ENCODE results near the gene OR52B6. TPM values are rescaled to one million over a fixed set of nuclear protein-coding genes. Genes with fewer than 3 reads are reported as not detected.

The OR52B6 gene
- total and polyA plus RNA-seq, 10 of the 15 experiments (the other 5 are each of a cell fraction or from before 2014, with no cell fraction given): 0.07 TPM; not detected in 9

DNA sequence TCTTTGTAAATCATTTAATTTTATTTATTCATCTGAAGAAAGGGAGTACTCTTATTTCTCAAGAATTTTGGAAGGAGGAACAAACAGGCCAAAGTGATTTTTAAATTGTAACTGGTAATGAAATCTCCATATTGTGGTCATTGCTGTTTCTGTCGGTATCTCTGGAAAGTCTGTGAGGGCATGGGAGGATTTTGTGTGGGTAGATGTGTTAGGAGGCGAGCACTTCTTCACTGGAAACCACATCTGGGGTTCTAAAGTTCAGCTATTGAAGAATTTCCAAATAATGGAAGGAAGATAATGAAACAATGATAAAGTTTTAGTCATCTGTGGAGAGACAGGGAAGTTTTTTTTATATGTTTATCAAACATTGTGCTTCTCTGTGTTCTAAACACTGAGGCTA, 50.7 kb downstream of the OR52B6 start:
- Histone ChIP-seq H3K4me3 (no peak overlapping the region; the same call in 1 of the 2 replicates), H3K27me3 (replicated peaks in 1 of 2; ENCODE audit: control insufficient read depth in 2 of 2, insufficient read depth in 2 of 2, low read length in 1 of 2) (no peaks in the 10 kb centered on the region), H3K4me2 (ENCODE audit: control insufficient read depth, insufficient read depth) (peak overlapping the region; percentile 75), H3K27ac (ENCODE audit: control insufficient read depth, insufficient read depth) (peak overlapping the region; percentile 95), H3K9ac (ENCODE audit: control insufficient read depth, insufficient read depth, low read length) (peak overlapping the region; percentile 52), H3K4me1 (ENCODE audit: control insufficient read depth, insufficient read depth, low read length) (peaks cover 15% of the 10 kb centered on the region), H3K36me3 (ENCODE audit: control insufficient read depth in 2 of 2, insufficient read depth in 2 of 2, low read length in 1 of 2) (peaks cover 1 to 6% of the 10 kb centered on the region in 2 experiments; a peak in 3 of 4 replicates), H3K9me3 (replicated peaks; ENCODE audit: control insufficient read depth, insufficient read depth, low read length) (no peaks in the 10 kb centered on the region; the same call in 2 of the 3 replicates), H3K79me2 (ENCODE audit: control insufficient read depth, insufficient read depth, low read length) (peaks cover 1% of the 10 kb centered on the region; the same call in 1 of the 2 replicates), H4K20me1 (ENCODE audit: control insufficient read depth, insufficient read depth) (no peaks in the 10 kb centered on the region), H2AFZ (ENCODE audit: control insufficient read depth, low read depth, low read length) (peak overlapping the region; percentile 13)
- ChIA-PET CTCF (interaction anchor here (2.7 kb wide), 1 partner anchor 53 kb away, joined by 13 read pairs; the partner anchor contains the start of gene TRIM5), SMC1A (ENCODE audit: uncharacterized antibody, unreplicated experiment) (interaction anchor here (1.4 to 8.0 kb wide), 4 partner anchors 9 to 59 kb away, joined by 3 to 45 read pairs (median 8); partner anchors contain the start of genes TRIM22 and TRIM5), RAD21 (ENCODE audit: unreplicated experiment) (interaction anchor here (1.0 to 5.0 kb wide), 4 partner anchors 24 to 59 kb away, joined by 3 to 27 read pairs (median 8); partner anchors contain the start of genes TRIM22 and TRIM5), POLR2A (interaction anchor here (0.6 to 4.1 kb wide), 4 partner anchors 53 to 103 kb away, joined by 3 to 28 read pairs (median 14); partner anchors contain the start of genes TRIM22 and TRIM5)
- WGBS (ENCODE audit: insufficient coverage, insufficient replicate concordance, low lambda C conversion rate, missing lambda C conversion rate): 0% methylated on average over 2 of the region's 2 CpGs
- BruUV-seq (replicated peaks): no TSS peak
- in situ Hi-C loops (cut with MboI) (no loop called here), intact Hi-C loops (cut with micrococcal nuclease; ENCODE audit: unreplicated experiment) (no loop called here)
- DNase-seq (ENCODE audit: low read depth, low spot score) (no peak), FAIRE-seq (no peak), ATAC-seq (peak; percentile 32)
- TF ChIP-seq MEF2A (IDR thresholded peaks at IDR 0.05; ENCODE audit: insufficient read depth, low read depth, low read length): 0 out of 2 replicates have a peak, but pooled peaks have one; percentile 1
- TF ChIP-seq ASH2L (IDR thresholded peaks at IDR 0.05; ENCODE audit: borderline replicate concordance, low read depth): no peak

Other genes with a start within 250 kb of the OR52B6 start
Only the 7 nearest of the 19 such genes appear.
- gene OR52D1, start 92.2 kb upstream of the OR52B6 start, total RNA-seq (2014; rRNA removed): not detected in 2 replicates
- not detected in 2 replicates for gene OR52D1, start 92.2 kb upstream of the OR52B6 start, total RNA-seq (2014; rRNA removed; fragmentation: Illumina TruSeq; extraction: Trizol)
- not detected in 2 replicates for gene OR52D1, start 92.2 kb upstream of the OR52B6 start, total RNA-seq (2021)
- gene OR52D1, start 92.2 kb upstream of the OR52B6 start, polyA plus RNA-seq (2011; rRNA removed): not detected in 2 replicates
- gene OR52D1, start 92.2 kb upstream of the OR52B6 start, polyA plus RNA-seq (2014; fragmentation: Illumina TruSeq; extraction: Trizol): not detected in 2 replicates
- not detected for gene OR52D1, start 92.2 kb upstream of the OR52B6 start, polyA plus RNA-seq (2014; fragmentation: Nextera tagmentation; extraction: Ambion mirVana)
- gene OR52D1, start 92.2 kb upstream of the OR52B6 start, polyA plus RNA-seq (2014; rRNA removed): not detected in 2 replicates
- gene OR52D1, start 92.2 kb upstream of the OR52B6 start, polyA plus RNA-seq (2016; fragmentation: Nextera tagmentation; extraction: Ambion mirVana): not detected
- not detected in 2 replicates for gene UBQLN3, start 70.9 kb upstream of the OR52B6 start, total RNA-seq (2014; rRNA removed)
- not detected in 2 replicates for gene UBQLN3, start 70.9 kb upstream of the OR52B6 start, total RNA-seq (2014; rRNA removed; fragmentation: Illumina TruSeq; extraction: Trizol)
- not detected in 2 replicates for gene UBQLN3, start 70.9 kb upstream of the OR52B6 start, total RNA-seq (2021)
- gene UBQLN3, start 70.9 kb upstream of the OR52B6 start, polyA plus RNA-seq (2011; rRNA removed): 0.06 TPM in 1 of 2 replicates, not detected in the other
- gene UBQLN3, start 70.9 kb upstream of the OR52B6 start, polyA plus RNA-seq (2014; fragmentation: Illumina TruSeq; extraction: Trizol): not detected in 2 replicates
- not detected for gene UBQLN3, start 70.9 kb upstream of the OR52B6 start, polyA plus RNA-seq (2014; fragmentation: Nextera tagmentation; extraction: Ambion mirVana)
- gene UBQLN3, start 70.9 kb upstream of the OR52B6 start, polyA plus RNA-seq (2014; rRNA removed): not detected in 2 replicates
- not detected for gene UBQLN3, start 70.9 kb upstream of the OR52B6 start, polyA plus RNA-seq (2016; fragmentation: Nextera tagmentation; extraction: Ambion mirVana)
- 0.45 and 0.54 TPM in 2 replicates for gene UBQLNL, start 64.2 kb upstream of the OR52B6 start, total RNA-seq (2014; rRNA removed)
- 0.40 and 0.46 TPM in 2 replicates for gene UBQLNL, start 64.2 kb upstream of the OR52B6 start, total RNA-seq (2014; rRNA removed; fragmentation: Illumina TruSeq; extraction: Trizol)
- 0.33 and 0.51 TPM in 2 replicates for gene UBQLNL, start 64.2 kb upstream of the OR52B6 start, total RNA-seq (2021)
- gene UBQLNL, start 64.2 kb upstream of the OR52B6 start, polyA plus RNA-seq (2011; rRNA removed): 1.2 and 1.6 TPM in 2 replicates
- gene UBQLNL, start 64.2 kb upstream of the OR52B6 start, polyA plus RNA-seq (2014; fragmentation: Illumina TruSeq; extraction: Trizol): 0.60 and 1.4 TPM in 2 replicates
- gene UBQLNL, start 64.2 kb upstream of the OR52B6 start, polyA plus RNA-seq (2014; fragmentation: Nextera tagmentation; extraction: Ambion mirVana): under 1 TPM; 0.24 to 0.26 TPM
- 0.74 and 0.88 TPM in 2 replicates for gene UBQLNL, start 64.2 kb upstream of the OR52B6 start, polyA plus RNA-seq (2014; rRNA removed)
- under 1 TPM; 0.13 to 0.20 TPM for gene UBQLNL, start 64.2 kb upstream of the OR52B6 start, polyA plus RNA-seq (2016; fragmentation: Nextera tagmentation; extraction: Ambion mirVana)
- 0.17 and 0.44 TPM in 2 replicates for gene OR52H1, start 32.3 kb upstream of the OR52B6 start, total RNA-seq (2014; rRNA removed)
- 0.40 and 0.46 TPM in 2 replicates for gene OR52H1, start 32.3 kb upstream of the OR52B6 start, total RNA-seq (2014; rRNA removed; fragmentation: Illumina TruSeq; extraction: Trizol)
- gene OR52H1, start 32.3 kb upstream of the OR52B6 start, total RNA-seq (2021): 0.19 and 0.28 TPM in 2 replicates
- 0.13 and 0.29 TPM in 2 replicates for gene OR52H1, start 32.3 kb upstream of the OR52B6 start, polyA plus RNA-seq (2011; rRNA removed)
- gene OR52H1, start 32.3 kb upstream of the OR52B6 start, polyA plus RNA-seq (2014; fragmentation: Illumina TruSeq; extraction: Trizol): 0.06 and 0.19 TPM in 2 replicates
- not detected for gene OR52H1, start 32.3 kb upstream of the OR52B6 start, polyA plus RNA-seq (2014; fragmentation: Nextera tagmentation; extraction: Ambion mirVana)
- gene OR52H1, start 32.3 kb upstream of the OR52B6 start, polyA plus RNA-seq (2014; rRNA removed): 0.10 and 0.15 TPM in 2 replicates
- not detected for gene OR52H1, start 32.3 kb upstream of the OR52B6 start, polyA plus RNA-seq (2016; fragmentation: Nextera tagmentation; extraction: Ambion mirVana)
- gene TRIM6, start 15.8 kb downstream of the OR52B6 start, total RNA-seq (2014; rRNA removed): 4.5 and 6.4 TPM in 2 replicates
- 5.1 and 5.6 TPM in 2 replicates for gene TRIM6, start 15.8 kb downstream of the OR52B6 start, total RNA-seq (2014; rRNA removed; fragmentation: Illumina TruSeq; extraction: Trizol)
- 3.1 and 4.4 TPM in 2 replicates for gene TRIM6, start 15.8 kb downstream of the OR52B6 start, total RNA-seq (2021)
- 1.4 and 1.6 TPM in 2 replicates for gene TRIM6, start 15.8 kb downstream of the OR52B6 start, polyA plus RNA-seq (2011; rRNA removed)
- gene TRIM6, start 15.8 kb downstream of the OR52B6 start, polyA plus RNA-seq (2014; fragmentation: Illumina TruSeq; extraction: Trizol): 6.8 and 8.1 TPM in 2 replicates
- 1 to 10 TPM; 4.0 to 4.1 TPM for gene TRIM6, start 15.8 kb downstream of the OR52B6 start, polyA plus RNA-seq (2014; fragmentation: Nextera tagmentation; extraction: Ambion mirVana)
- 3.7 and 4.6 TPM in 2 replicates for gene TRIM6, start 15.8 kb downstream of the OR52B6 start, polyA plus RNA-seq (2014; rRNA removed)
- 1 to 10 TPM; 3.6 to 4.3 TPM for gene TRIM6, start 15.8 kb downstream of the OR52B6 start, polyA plus RNA-seq (2016; fragmentation: Nextera tagmentation; extraction: Ambion mirVana)
- 21.0 and 31.6 TPM in 2 replicates for gene TRIM34, start 44.1 kb downstream of the OR52B6 start, total RNA-seq (2014; rRNA removed)
- 27.5 and 29.2 TPM in 2 replicates for gene TRIM34, start 44.1 kb downstream of the OR52B6 start, total RNA-seq (2014; rRNA removed; fragmentation: Illumina TruSeq; extraction: Trizol)
- 16.7 and 18.1 TPM in 2 replicates for gene TRIM34, start 44.1 kb downstream of the OR52B6 start, total RNA-seq (2021)
- gene TRIM34, start 44.1 kb downstream of the OR52B6 start, polyA plus RNA-seq (2011; rRNA removed): 51.4 and 68.7 TPM in 2 replicates
- 29.0 and 37.0 TPM in 2 replicates for gene TRIM34, start 44.1 kb downstream of the OR52B6 start, polyA plus RNA-seq (2014; fragmentation: Illumina TruSeq; extraction: Trizol)
- 10 to 100 TPM; 22.0 to 33.6 TPM for gene TRIM34, start 44.1 kb downstream of the OR52B6 start, polyA plus RNA-seq (2014; fragmentation: Nextera tagmentation; extraction: Ambion mirVana)
- 16.4 and 19.9 TPM in 2 replicates for gene TRIM34, start 44.1 kb downstream of the OR52B6 start, polyA plus RNA-seq (2014; rRNA removed)
- 10 to 100 TPM; 16.9 to 19.7 TPM for gene TRIM34, start 44.1 kb downstream of the OR52B6 start, polyA plus RNA-seq (2016; fragmentation: Nextera tagmentation; extraction: Ambion mirVana)
- 34.7 and 39.8 TPM in 2 replicates for gene TRIM5, start 104.2 kb downstream of the OR52B6 start, total RNA-seq (2014; rRNA removed)
- gene TRIM5, start 104.2 kb downstream of the OR52B6 start, total RNA-seq (2014; rRNA removed; fragmentation: Illumina TruSeq; extraction: Trizol): 38.8 and 40.3 TPM in 2 replicates
- 29.8 and 34.7 TPM in 2 replicates for gene TRIM5, start 104.2 kb downstream of the OR52B6 start, total RNA-seq (2021)
- 59.7 and 61.7 TPM in 2 replicates for gene TRIM5, start 104.2 kb downstream of the OR52B6 start, polyA plus RNA-seq (2011; rRNA removed)
- 41.5 and 53.2 TPM in 2 replicates for gene TRIM5, start 104.2 kb downstream of the OR52B6 start, polyA plus RNA-seq (2014; fragmentation: Illumina TruSeq; extraction: Trizol)
- 10 to 100 TPM; 20.0 to 21.8 TPM for gene TRIM5, start 104.2 kb downstream of the OR52B6 start, polyA plus RNA-seq (2014; fragmentation: Nextera tagmentation; extraction: Ambion mirVana)
- 23.5 and 23.9 TPM in 2 replicates for gene TRIM5, start 104.2 kb downstream of the OR52B6 start, polyA plus RNA-seq (2014; rRNA removed)
- 10 to 100 TPM; 24.1 to 29.0 TPM for gene TRIM5, start 104.2 kb downstream of the OR52B6 start, polyA plus RNA-seq (2016; fragmentation: Nextera tagmentation; extraction: Ambion mirVana)

Data from GM12878 (cell line).